Left ventricle myocardium superior (tissue), 1 donor: ENCODE results near the gene TANGO6. TPM values are rescaled to one million over a fixed set of nuclear protein-coding genes. Genes with fewer than 3 reads are reported as not detected.

ENCODE experiments used
- ATAC-seq: fragments of 200-7000 bp; cut with Tn5 transposase; one replicate; pipeline ENCODE4 v1.9.1; 2020; ENCODE audit warnings: mild to moderate bottlenecking, moderate library complexity
- DNase-seq: peaks from one replicate; pipeline ENCODE4 v3.0.0-alpha.2; 2020
- intact Hi-C: fragments of 100-400 bp; cut with micrococcal nuclease; formaldehyde crosslinking; loops from one replicate; pipeline ENCODE4 v1.11.0; 2022
- total RNA-seq: library from RNA; stranded (reverse); fragmentation: NEBNext Ultra II Directional; extraction: Animal tissue kit (Norgen Biotek cat#: 25700); gene quantifications from one replicate; pipeline ENCODE4 v1.2.1, GENCODE V29; 2021
- donor health status: DM: no; HTN: yes; CAD: no; lungs with severe emphysema.

TANGO6 gene
- total RNA-seq, 1 donor from 2014 or later: 9.3 TPM

DNA sequence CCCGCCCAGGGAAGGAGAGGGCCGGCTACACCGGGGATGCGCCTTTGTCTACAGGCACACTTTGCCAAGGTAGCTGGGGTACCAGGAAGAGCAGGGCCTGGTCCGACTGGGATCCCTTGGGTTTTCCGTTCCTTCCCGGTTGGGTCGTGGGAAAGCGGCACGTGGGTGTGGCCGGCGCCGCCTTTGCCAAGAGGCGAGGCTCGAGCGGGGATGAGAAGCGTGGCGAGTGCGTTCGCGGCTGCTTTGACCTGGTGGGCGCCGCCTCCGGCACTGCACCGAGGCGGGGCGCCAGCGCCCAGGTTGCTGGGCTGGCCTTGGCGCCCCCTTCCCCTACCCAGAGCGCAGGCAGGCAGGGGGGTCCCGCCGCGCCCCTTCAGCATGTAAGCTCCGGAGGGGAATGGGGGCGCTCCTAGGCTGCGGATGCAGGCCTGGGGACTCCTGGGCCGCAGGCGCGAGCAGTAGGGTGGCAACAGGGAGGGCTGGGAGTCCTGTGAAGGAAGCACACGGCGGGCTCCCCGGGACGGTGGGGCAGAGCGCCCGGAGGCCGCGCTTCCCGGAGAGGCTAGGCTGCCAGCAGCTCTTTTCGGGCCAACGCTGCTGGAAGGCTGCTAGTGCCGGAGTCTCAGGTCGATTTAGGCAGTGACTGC lies 264.1 kb downstream of the TANGO6 start:
- intact Hi-C loops: no loop called here
- ATAC-seq (peak; percentile 32), DNase-seq (peak; percentile 55)

DNA sequence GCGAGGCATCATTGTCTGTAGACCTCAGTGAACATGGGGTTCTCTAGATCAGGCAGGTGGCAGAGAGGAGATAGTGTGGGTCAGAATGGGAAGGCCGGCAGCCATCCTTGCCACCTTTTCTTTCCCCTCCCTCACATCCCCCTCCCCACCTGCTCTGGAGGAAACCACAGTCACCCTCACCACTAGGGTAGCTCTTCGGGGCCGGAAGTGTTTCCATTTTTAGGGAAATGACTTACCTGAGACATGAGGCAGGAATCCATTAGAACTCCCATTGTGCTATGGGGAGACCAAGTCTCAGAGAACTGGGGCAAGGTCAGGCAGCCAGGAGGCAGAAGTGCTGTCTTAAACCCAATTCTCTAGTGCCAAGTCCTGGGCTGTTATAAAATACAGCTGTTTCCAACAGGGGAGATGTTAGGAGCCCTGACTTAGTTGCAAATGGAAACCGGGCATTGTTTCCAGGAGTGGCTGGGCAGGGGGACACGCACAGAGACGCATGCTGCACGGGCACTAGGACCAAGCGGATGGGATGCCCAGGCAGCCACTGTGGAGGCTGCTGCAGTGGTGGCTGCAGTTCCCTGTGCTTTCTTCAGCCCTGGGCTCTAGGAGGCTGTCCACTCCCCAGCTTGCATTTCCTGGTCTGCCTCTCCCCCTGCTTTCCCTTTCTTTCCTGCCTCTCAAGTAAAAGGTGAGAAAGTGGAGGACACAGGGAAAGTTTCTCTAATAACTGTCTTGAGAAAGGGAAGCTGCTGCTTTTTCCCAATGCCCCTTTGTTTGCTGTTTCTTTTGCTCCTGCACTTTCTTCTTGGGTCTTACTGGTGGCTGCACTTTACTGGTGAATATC lies 265.0 kb downstream of the TANGO6 start:
- ATAC-seq (no peak), DNase-seq (no peak)
- intact Hi-C loops: no loop called here

DNA sequence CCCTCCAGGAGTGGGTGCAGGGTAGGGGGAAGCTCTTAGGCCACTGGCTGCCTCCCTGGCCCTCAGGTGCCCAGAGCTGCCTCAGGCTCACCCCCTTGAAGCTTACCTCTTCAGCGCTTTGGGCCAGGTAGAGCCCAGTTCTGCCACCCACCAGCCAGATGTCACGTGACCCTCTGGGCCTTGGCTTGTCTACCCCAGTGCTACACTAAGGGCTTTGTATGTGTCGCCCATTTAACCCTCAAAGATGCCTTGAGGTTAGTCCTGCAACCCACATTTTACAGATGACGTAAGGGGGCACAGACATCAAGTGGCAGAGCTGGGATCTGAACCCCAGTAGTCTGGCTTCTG lies 265.5 kb downstream of the TANGO6 start:
- ATAC-seq (no peak), DNase-seq (no peak)
- intact Hi-C loops: no loop called here

DNA sequence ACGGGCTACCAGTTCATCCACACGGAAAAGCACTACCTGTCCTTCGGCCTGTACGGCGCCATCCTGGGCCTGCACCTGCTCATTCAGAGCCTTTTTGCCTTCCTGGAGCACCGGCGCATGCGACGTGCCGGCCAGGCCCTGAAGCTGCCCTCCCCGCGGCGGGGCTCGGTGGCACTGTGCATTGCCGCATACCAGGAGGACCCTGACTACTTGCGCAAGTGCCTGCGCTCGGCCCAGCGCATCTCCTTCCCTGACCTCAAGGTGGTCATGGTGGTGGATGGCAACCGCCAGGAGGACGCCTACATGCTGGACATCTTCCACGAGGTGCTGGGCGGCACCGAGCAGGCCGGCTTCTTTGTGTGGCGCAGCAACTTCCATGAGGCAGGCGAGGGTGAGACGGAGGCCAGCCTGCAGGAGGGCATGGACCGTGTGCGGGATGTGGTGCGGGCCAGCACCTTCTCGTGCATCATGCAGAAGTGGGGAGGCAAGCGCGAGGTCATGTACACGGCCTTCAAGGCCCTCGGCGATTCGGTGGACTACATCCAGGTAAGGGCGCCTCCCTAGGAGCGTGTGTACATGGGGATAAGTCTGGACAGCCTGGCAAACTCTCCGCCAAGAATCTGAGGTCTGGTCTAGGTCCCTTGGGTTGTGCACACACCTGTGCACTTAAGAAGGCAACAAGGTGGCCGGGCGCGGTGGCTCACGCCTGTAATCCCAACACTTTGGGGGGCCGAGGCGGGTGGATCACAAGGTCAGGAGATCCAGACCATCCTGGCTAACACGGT lies 266.3 kb downstream of the TANGO6 start:
- ATAC-seq: no peak
- intact Hi-C loops: no loop called here

GRCh38 chr16:69110406-69110805 lies 267.1 kb downstream of the TANGO6 start:
- no peak for ATAC-seq
- intact Hi-C loops: no loop called here
- DNase-seq: no peak

More for the DNA sequence above, 266.3 kb downstream of the TANGO6 start:
- DNase-seq: no peak

GRCh38 chr16:69111216-69111875 lies 268.0 kb downstream of the TANGO6 start:
- intact Hi-C loops: no loop called here
- DNase-seq (no peak), ATAC-seq (no peak)

DNA sequence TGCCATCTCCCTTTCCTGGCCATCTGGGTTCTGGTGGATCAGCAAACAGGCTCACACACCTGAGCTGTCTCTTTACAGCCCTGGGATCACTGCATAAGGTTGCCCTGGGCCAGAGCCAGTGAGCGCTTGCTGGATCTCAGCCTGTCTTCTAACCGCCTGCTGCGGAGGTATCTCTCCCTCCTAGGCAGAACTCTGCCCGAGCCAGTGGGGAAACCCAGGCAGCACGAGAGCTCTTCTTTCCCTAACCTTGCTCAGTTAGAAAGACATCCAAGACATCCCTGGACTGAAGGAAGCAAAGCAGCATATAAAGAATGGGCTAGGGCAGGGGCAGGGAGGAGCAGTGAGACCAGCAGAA lies 268.5 kb downstream of the TANGO6 start:
- no peak for DNase-seq
- intact Hi-C loops: no loop called here
- no peak for ATAC-seq

DNA sequence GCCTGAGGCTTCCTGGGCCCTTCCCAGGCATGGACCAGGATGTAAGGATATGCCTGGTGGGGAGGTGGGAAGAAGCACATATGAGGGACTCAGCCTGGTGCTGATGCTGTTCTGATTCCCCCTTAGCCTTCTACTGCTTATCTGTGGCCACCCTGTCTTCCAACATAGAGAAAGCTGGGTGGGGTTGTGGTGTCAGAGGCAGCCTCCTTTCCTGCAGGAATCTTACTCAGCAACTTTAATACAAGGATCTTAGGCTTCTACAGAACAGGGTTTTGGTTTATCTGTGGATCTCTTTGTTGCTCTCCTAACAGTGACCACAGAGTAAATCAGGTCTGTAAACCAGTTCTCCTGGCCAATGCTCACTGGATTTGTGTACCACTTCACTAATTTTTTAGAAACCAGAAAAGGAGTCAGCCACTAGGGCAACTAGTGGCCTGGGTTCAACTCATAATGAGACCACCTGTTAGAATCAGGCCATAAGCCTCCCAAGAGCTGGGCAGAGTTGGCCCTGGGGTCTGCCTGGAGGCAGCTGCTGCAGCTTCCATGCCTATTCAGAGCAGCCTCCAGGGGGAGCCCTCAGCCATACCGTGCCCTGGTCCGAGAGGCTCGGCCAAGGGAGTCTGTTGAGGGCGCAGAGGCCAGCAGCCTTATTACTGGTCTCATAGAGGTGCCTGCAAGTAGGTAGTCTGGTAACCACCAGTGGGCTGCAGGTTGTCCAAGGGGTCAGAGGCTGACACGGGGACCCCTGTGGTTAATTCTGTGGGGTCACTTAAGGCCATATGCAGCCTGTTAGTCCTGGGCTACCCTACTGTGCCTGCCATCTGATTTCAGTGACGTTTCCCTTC lies 269.2 kb downstream of the TANGO6 start:
- intact Hi-C loops: no loop called here
- peak; percentile 65 for DNase-seq
- peak; percentile 60 for ATAC-seq

DNA sequence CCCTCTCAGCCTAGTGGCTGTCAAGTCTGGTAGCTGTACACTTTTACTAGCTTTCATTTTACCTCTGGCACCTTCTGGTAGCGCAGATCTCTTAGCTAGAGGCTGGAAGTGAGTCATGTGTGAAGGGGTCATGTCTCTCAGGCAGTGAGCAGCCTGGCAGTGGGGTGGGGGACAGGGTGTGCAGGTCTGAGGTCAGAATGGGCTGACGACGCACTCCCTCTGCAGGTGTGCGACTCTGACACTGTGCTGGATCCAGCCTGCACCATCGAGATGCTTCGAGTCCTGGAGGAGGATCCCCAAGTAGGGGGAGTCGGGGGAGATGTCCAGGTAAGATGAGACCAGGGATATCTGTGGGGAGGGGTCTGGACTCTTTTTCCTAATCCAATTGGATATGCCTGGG lies 269.9 kb downstream of the TANGO6 start:
- DNase-seq (no peak), ATAC-seq (no peak)
- intact Hi-C loops: no loop called here

DNA sequence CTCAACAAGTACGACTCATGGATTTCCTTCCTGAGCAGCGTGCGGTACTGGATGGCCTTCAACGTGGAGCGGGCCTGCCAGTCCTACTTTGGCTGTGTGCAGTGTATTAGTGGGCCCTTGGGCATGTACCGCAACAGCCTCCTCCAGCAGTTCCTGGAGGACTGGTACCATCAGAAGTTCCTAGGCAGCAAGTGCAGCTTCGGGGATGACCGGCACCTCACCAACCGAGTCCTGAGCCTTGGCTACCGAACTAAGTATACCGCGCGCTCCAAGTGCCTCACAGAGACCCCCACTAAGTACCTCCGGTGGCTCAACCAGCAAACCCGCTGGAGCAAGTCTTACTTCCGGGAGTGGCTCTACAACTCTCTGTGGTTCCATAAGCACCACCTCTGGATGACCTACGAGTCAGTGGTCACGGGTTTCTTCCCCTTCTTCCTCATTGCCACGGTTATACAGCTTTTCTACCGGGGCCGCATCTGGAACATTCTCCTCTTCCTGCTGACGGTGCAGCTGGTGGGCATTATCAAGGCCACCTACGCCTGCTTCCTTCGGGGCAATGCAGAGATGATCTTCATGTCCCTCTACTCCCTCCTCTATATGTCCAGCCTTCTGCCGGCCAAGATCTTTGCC lies 271.1 kb downstream of the TANGO6 start:
- intact Hi-C loops: no loop called here
- no peak for DNase-seq
- no peak for ATAC-seq

GRCh38 chr16:69114976-69115355 lies 271.6 kb downstream of the TANGO6 start:
- intact Hi-C loops: loop anchor here (5.0 kb wide), 1 partner anchor 213 kb away; no protein-coding TSS in a partner anchor
- no peak for ATAC-seq

GRCh38 chr16:69115361-69115760 lies 272.0 kb downstream of the TANGO6 start:
- ATAC-seq (no peak), DNase-seq (no peak)
- intact Hi-C loops: loop anchor here (5.0 kb wide), 1 partner anchor 213 kb away; no protein-coding TSS in a partner anchor

More at GRCh38 chr16:69114976-69115355, 271.6 kb downstream of the TANGO6 start:
- no peak for DNase-seq

DNA sequence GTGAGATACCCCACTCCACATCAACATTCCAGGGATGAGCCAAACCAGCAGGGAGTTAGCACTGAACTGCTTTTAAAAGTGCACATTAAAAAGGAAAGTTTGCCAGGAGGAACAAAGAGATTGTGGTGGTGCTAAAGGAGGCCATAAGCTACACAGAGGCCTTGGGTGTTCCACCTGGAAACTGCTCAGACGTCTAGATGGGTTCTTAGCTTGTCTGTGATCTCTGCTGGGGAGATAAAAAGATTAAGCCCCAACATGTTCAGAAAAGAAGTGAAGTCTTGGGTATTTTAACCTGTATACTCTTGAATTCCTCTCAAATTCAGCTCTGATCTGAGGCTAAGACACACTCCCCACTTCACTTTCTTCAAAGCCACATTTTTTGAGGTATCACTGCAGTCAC lies 272.5 kb downstream of the TANGO6 start:
- ATAC-seq: no peak
- intact Hi-C loops: loop anchor here (5.0 kb wide), 1 partner anchor 214 kb away; no protein-coding TSS in a partner anchor
- no peak for DNase-seq

DNA sequence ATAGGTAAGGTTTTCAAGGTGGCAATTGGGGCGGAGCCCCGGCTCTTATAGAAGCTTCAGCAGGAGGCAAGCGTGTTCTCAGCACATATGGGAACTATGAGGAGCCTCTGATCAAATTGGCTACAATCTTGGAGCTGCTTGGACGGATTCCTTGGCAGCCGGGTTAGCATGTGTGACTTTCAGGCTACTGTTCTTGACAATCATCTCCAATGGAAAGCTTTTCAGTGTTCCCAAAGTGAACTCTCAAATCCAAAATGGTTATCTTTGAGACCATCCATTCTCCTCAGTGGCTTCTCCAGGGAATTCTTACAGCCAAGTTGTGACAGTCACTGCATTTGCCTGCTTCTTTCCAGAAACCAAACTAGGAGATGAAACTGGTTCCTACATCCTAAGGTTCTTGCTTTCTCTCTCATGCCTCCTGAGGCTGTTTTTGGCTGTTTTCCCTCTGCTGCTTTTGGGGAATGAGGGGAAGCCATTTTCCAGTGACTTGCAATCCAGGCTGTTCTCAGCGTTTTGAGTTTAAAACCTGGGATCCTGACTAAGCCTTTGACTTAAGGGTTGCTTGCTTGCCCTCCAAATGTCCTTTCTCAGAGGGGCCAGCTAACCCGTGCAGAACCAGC lies 273.0 kb downstream of the TANGO6 start:
- intact Hi-C loops: loop anchor here (5.0 kb wide), 1 partner anchor 214 kb away; no protein-coding TSS in a partner anchor
- no peak for DNase-seq

GRCh38 chr16:69116906-69117305 lies 273.6 kb downstream of the TANGO6 start:
- intact Hi-C loops: loop anchor here (5.0 kb wide), 1 partner anchor 215 kb away; no protein-coding TSS in a partner anchor
- ATAC-seq: no peak
- DNase-seq: no peak

More for the DNA sequence above, 273.0 kb downstream of the TANGO6 start:
- ATAC-seq: no peak

GRCh38 chr16:69118468-69118867 lies 275.1 kb downstream of the TANGO6 start:
- intact Hi-C loops: loop anchor here (5.0 kb wide), 1 partner anchor 216 kb away; no protein-coding TSS in a partner anchor
- DNase-seq: no peak

GRCh38 chr16:69118994-69119393 lies 275.7 kb downstream of the TANGO6 start:
- ATAC-seq (no peak), DNase-seq (no peak)
- intact Hi-C loops: loop anchor here (5.0 kb wide), 1 partner anchor 217 kb away; no protein-coding TSS in a partner anchor

More at GRCh38 chr16:69118468-69118867, 275.1 kb downstream of the TANGO6 start:
- no peak for ATAC-seq
